Amniotic stem cell (primary cell): ENCODE data around the gene GABPB1.

Experiments
- DNase-seq: peaks from one replicate; lab custom pipeline; 2025; lab: John Stamatoyannopoulos, UW

GABPB1 gene

GRCh38 chr15:50241684-50242450 lies 113.1 kb downstream of the GABPB1 start:
- DNase-seq = no peak

GRCh38 chr15:50238255-50238654 lies 116.7 kb downstream of the GABPB1 start:
- DNase-seq = no peak

GRCh38 chr15:50236433-50236832 lies 118.6 kb downstream of the GABPB1 start:
- no peak for DNase-seq

GRCh38 chr15:50235794-50236193 lies 119.2 kb downstream of the GABPB1 start:
- no peak for DNase-seq

- no peak for DNase-seq
Observed at GRCh38 chr15:50234764-50235163, 120.2 kb downstream of the GABPB1 start.

- no peak for DNase-seq
Observed at GRCh38 chr15:50233192-50233736, 121.7 kb downstream of the GABPB1 start.

GRCh38 chr15:50232791-50233190 lies 122.2 kb downstream of the GABPB1 start:
- no peak for DNase-seq

GRCh38 chr15:50231761-50232160 lies 123.2 kb downstream of the GABPB1 start:
- DNase-seq = no peak

GRCh38 chr15:50229336-50229735 lies 125.7 kb downstream of the GABPB1 start:
- DNase-seq = no peak

GRCh38 chr15:50228866-50229265 lies 126.1 kb downstream of the GABPB1 start:
- no peak for DNase-seq

- DNase-seq = peak; percentile 29
Observed at GRCh38 chr15:50227076-50227475, 127.9 kb downstream of the GABPB1 start.

GRCh38 chr15:50225938-50226337 lies 129.1 kb downstream of the GABPB1 start:
- no peak for DNase-seq
